ENCODE measurements around the gene LMF1.

Gene LMF1

DNA sequence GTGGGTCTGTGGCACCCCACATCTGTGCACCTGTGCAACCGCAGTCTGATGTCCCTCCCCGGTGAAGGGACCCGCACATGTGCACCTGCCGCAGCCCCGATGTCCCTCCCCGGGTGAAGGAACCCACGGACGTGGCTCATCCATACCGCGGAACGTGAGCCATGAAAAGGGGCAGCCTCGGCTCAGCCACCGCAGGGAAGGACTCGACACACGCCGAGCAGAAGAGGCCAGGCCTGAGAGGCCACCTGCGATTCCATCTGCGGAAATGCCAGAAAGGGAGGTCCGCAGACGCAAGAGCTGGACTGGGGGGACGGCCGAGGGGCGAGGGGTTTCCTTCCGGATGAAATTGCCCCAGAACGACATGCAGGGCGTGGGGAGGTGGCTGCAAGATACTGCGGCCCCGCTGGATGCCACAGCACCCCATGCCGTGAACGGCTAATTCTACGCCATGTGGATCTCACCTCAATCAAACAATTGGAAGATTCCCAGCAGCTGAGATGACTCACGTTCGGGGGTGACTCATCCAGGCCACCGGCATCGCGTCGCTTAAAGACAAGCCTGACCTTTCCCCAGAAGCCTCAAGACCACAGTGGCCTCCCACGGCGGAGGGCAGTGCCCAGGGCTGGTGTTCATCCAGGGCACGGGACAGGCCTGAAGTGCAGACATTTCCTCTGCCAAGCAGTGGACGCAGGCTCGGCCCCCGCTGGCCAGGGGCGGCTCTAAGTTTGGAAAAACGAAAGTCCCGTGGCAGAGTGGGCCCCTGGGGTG lies 31.8 kb upstream of the LMF1 start:
- peak; percentile 69 for DNase-seq

DNA sequence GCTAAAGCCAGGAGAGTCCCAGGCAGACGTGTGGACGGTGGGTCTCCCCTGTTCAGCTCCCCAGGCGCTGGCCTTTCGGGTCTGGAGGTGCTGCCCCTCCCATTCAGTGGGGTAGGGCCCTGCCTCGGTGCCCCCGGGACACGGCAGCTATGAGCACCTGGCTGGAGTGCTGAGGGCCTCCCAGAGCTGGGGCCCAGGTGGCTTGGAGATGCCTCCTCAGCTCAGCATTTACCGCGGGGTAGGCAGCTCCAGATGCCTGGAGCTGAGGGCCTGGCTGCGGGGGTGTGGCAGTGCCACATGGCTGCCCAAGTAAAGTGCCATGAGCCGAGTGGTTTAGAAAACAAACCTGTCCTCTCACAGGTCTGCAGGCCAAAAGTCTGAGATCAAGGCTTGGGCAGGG lies 30.3 kb upstream of the LMF1 start:
- no peak for DNase-seq

DNA sequence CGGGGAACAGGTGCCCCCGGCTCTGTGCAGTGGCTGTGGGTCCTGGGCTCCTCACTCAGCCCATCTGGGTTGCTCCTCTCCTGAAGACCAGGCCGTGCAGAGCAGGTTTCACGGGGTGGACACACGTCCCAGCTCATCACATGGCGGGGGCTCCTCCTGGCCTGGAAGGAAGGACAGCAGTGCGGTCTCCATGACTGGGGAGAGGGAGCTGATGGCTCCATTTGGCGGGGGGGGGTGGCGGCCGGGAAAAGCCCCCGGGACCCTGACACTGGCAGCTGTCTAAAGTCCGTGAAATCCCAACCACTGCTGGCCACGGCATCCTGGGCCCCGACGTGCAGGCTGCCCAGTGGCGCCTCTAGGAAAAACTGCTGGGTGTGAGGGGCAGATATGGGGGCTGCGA lies 29.8 kb upstream of the LMF1 start:
- DNase-seq = no peak

DNA sequence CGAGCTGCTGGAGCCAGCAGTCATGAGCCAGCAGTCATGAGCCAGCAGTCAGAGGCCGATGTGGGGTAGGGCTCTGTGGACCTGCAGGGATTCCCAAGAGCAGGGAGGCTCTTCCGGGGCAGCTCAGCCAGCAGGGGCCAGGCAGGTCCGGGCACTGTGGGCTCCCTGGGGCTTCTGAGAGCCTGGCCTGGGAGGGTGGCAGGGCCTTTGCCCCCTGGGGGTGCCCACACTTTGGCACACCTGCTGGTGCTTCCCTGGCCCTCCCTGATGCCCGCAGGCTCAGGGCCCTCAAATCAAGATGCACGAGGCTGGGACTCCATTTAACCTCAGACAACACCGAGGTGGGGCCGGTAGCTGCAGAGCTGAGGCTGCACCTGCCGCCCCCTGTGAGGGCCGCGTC lies 28.9 kb upstream of the LMF1 start:
- DNase-seq = no peak

DNA sequence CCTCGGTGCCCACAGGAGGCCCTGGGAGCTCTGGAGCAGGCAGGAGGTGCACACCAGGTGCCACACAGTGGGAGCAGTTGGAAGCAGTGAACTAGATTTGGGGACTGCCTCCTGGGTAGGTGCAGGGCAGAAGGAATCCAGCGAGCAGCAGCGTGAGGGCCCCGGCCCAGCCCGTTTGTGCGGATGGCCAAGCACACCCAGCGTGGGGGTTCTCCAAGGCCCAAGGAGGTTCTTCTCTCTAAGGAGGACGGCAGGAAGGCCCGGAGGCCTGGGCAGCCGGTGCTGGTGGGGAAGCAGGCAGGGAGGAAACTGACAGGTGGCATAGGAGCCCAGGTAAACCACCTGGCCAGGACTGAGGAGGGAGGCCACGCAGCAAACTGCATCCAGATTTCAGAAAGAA lies 27.8 kb upstream of the LMF1 start:
- no peak for DNase-seq

DNA sequence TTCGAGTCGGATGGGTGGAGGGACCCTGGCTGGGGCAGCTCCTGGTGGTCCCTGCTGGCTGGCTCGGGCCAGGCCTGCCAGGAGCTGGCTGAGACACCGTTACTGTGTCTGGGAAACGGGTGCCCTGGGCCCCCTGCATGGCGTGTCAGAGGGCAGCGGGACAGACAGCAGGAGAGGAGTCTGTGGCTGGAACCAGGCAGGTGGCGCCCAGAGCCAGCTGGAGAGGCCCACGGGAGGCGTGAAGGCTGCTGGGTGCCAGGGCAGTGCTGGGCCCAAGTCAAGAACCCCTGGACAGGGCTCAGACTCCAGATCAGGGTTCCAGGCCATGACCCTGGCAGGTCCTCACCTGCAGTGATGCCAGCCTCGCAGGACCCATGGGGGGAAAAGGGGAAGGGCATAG lies 27.4 kb upstream of the LMF1 start:
- no peak for DNase-seq

DNA sequence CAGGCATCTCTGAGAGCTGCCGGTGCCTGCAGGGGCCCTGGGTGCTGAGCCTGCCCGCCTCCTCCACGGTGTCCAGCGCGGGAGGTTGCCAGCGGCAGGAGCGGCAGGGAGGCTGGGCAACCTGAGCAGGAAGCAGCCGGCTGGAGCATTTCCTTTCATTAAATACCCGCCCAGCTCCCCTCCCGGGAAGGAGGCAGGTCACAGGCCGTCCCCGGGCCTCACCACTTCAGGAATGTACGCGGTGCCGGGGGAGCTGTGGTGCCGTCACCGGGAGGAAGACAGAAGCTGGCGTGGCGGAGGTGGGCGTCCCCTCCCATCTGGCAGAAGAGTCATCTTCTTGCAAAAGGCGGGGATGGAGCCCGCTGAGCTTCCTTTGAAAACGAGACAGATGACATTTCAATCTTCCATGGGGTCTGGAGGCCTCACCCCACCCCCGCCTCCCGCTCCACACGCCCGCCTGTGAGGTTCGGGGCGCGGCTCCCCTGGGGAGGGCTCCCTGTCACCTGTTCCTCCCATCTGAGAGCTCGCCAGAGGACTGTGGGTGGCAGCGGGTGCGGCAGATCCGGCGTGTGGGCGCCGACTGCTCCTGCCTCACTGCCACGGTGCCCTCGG lies 26.8 kb upstream of the LMF1 start:
- peak; percentile 28 for DNase-seq

DNA sequence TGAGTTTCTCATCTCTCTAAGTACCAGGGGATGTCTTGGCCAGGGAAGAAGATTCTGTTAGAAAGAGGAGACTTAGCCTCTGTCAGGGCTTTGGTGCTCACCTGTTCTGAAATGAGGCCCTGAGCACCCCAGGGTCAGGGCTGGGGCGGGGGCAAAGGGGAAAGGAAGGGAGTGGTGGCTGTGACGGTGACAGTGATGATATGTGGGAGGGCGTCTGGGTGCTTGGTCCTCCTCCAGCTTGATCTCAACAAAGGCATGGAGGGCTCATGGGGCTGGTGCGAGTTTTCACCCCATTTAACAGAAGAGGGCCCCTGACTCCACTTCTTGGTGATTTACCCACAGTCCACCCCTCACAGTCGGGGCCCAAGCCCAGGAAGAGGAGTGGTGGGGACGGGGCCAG lies 25.9 kb upstream of the LMF1 start:
- no peak for DNase-seq

DNA sequence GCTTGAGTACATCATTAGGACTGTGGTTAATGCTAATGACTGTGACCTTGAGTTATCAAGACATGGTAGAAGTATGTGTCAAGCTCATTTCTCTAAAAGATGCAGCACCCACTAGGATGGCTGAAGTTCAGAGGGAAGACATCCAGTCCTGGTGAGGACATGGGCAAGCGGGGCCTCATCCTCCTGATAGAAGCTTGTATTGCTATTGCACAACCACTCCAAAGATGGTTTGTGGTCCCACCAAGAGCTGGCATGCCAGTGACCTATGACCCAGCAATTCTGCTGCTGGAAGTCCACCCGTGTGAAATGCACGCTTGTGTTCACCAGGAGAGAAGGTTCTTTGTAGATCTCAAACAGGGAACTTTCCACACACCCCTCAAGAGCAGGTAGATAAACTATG lies 25.0 kb upstream of the LMF1 start:
- no peak for DNase-seq

DNA sequence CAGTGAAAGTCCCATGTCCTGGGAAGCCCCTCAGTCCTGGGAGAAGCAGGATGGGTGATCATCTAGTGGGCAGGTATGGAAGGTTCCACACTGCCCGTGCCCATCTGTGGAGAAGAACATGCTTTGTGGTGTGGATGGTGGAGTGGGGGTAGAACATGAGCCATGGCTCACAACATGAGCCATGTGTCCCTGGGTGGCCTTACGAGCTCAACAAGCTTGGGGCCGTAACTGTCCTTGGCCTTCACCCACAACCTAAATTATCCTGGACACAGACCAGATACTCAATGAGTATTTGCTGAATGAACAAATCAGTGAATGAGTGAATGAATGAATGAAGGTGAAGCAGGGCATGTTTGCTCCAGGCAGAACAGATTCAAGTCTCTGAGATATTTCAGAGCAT lies 24.3 kb upstream of the LMF1 start:
- no peak for DNase-seq

DNA sequence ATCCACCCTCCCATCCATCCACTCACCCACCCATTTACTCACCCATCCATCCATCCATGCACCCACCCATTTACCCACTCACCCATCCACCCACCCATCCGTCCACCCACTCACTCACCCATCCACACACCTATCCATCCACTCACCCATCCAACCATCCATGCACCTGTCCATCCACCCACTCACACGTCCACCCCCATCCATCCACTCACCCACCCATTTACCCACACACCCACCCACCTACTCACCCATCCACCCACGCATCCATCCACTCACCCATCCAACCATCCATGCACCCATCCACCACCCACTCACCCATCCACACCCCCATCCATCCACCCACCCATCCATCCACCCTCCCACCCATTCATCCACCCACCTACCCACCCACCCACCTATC lies 22.9 kb upstream of the LMF1 start:
- no peak for DNase-seq

DNA sequence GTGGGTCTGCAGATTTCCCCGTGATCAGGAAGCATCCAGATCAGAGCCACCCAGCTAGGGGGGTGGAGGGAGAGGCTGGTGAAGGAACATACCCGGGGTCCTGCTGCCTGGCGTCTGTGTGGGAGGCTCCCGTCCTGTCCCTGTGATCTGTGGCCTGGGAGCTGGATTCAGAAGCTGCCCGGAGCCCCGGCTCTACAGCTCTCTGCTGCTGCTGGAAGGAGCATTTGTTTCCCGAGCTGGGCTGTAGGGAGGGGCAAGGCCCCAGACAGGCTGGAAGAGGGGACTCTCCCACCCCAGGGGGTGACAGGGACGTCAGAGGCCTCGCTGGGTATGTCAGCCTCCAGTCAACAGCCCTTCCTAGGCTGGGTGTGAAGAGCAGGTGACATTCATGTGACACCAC lies 21.0 kb upstream of the LMF1 start:
- no peak for DNase-seq

DNA sequence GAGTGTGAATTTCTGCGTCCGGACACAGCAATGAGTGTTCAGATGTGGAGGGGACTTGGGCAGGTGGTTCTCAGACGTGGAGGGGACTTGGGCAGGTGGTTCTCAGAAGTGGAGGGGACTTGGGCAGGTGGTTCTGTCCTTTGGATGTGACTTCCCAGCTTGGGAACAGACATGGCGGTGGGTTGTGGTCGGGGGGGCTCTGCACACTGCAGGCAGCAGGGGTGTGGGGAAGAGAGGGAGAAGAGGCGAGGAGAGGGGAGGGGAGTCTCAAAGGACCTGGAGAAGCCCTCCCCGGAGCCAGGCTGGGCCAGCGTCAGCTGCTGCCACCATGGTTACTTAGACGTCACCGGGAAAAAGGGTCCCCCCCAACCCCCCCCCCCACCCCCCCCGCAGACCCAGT lies 20.6 kb upstream of the LMF1 start:
- no peak for DNase-seq

DNA sequence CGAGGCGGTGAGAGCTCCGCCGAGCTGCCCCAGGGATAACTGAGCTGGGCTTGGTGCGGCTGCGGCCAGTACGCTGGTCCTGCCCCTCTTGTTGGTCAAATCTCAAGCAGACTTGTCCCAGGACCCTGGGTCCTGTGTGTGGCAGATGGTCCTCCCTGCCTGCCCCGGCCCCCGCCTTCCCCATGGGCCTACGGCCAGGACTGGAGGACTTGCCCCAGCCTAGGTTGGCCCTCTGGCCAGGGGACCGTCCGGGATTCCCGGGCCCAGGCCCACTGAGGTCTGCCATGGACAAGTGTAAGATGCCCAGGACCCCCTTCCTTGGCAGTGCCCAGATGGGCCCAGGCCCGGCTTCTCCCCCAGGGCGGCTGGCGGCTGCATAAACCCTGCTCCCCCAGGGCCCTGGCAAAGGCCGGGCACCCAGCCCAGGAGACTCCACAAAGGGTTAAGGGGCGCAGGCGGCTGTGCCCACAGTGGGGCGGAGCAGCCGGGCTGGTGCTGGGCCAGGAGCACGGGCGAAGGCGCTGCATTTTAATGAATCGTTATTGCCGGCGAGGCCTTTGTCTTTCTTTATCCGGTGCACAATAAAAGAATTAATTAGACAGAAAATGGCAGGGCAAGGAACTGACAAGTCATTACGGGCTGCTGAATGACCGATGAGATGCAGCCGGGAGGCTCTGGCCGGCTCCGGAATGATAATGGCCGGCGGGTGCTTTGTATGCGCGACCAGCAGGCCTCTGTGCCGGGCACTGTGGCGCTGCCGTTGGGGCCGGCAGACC lies 19.9 kb upstream of the LMF1 start:
- DNase-seq = no peak

DNA sequence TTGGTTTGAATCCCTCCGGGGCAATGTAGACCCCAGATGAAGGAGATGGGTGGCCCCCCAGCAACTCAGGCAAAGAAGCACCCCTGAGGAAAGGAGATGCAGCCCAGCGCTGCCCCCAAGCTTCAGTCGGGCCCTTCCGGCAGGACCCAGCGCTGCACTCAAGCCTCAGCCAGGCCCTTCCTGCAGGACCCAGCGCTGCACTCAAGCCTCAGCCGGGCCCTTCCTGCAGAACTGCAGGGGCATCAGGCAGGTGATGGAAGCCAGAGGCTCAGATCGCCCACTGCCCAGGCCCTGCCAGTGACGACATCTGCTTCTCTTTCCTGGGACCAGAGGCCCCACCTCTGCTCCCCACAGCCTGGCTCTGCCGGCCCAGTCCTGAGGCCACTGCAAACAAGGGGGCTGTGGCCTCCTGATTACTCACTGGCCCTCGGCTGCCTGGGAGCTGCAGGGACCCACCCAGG lies 18.6 kb upstream of the LMF1 start:
- no peak for DNase-seq

DNA sequence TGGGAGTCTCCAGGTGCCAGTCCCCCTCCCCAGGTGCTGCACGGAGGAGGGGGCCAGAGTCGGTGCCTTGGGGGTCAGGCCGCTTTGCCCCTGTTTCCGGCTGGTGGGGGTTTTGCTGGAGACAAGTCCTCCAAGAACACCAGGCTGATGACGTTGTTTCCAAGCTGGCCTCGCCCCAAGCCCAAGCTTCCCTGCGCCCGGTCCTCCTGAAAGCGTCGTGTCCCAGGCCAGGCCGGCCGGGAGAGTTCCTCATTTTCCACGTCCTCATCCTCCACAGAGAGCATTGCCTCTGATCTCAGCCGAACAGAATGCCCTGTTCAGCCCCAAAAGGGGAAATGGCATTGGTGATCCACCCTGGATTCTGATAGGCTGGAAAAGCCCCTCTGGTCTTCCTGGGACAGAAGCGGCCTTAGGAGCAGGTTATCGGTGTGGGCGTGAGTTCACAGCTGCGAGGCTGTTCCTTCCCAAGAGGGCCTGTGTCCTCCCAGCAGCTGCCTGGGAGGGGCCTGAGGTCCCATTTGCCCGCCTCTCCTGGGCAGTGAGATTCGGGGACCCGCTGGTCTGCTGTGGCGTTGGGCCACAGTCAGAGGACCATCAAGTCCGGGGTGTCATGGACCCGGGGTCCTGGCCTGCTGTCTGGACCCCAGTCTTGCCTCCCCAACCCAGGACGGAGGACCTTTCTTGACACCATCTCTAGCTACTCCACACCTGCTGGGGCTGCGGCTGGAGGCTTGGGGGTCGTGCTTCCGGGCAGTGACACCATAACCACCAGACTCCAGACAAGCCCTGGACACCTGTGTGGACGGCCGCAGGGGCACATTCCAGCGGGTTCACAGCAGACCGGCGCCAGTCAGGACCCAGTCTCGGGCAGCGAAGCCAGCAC lies 17.9 kb upstream of the LMF1 start:
- no peak for DNase-seq

DNA sequence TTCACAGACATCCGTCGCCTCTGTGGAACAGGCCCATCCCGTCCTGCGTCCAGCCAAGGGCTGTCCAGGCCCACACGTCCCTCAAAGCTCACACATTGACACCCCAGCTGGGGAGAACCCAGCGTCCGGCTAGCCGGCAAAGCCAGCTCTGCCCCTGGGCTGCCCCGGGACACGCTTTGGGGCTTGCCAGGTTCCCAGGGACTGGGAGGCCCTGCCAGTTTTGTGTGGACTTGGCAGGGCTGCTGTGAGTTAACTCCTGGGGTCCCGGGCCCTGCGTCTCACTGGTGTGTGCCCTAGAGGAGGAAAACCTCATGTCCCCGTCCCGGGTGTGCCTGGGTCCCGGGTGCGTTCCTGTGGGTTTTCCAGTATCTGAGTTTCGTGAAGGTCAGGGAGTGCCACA lies 17.1 kb upstream of the LMF1 start:
- no peak for DNase-seq

DNA sequence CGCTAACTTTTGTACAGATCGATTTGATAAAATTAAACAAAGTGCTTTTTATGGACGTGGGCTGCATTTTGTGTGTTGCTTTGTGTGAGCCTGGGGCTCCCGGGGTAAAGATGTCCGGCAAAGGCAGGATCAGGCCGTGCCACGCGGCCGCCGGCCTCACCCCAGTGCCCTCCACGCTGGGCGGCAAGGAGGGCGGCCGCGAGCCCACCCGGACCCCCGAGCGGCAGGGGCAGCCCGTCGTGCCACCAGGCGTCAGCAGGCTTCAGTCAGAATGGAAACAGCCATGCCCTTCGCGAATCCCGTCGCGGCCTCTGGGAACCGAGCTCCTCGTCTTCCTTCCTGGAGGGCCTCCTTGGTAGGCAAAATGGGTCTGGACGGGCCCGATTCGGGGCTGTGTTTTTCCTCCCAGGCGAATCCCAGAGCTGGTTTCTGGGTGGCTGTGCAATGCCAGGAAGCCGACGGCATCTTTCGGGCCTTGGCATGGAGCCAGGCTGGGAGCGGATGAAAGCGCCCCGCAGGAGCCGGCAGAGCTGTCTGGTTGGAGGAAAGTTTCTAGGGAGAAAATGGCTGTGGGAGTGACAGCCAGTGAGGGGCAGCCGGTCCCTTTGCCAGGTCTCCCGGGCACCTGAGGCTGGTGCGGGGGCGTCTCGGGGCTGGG lies 16.3 kb upstream of the LMF1 start:
- DNase-seq = no peak

DNA sequence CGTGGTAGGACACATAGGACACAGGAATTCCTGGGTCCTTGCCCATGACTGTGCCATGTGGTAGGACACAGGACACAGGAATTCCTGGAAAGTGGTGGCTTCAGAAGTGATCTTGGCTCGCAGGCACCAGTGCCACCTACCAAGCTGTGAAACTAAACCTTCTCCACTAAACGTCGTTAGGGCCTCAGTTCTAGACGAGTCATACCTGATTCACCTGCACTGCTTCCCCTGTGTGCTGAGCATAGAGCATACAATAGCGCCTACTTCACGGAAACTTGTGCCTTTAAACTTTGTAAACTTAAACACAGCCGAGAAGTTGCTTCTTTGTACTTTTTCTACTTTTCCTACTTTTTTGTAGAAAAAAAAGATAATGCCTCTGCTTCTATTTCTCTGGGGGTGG lies 15.6 kb upstream of the LMF1 start:
- DNase-seq = no peak

DNA sequence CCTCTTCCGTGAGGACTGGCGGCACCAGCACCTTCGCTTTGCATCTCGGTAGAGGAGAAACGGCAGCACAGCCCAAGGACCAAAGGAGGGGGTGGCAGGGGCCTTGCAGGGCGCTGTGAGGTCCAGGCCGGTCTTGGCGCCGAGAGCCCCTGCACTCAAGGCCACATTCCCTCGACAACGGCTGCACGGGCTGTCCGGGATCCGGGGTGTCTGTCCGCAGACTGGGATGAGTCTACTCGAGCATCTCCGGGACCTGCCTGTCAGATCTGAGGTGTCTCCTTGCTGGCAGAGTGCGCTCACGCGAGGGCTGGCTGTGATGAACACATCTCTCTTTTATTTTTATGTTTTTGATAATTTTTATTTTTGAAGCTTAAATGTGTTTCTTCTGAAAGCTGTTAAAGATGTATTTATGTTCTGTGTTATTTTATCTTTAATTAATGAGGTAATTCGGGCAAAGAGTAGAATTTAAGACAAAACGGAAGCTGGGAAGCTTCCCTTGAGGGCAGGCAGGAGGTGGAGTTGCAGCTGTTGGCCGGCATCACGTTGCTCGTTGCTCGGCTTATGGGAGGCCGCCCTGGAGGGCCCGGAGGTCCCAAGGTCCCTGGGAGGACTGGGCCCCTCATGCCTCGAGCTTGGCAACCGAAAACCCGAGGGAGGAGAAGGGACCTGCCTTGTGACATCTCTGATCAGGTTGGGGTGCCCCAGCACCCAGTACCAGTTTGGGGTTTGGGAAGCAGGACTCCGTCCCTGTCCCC lies 15.0 kb upstream of the LMF1 start:
- no peak for DNase-seq

DNA sequence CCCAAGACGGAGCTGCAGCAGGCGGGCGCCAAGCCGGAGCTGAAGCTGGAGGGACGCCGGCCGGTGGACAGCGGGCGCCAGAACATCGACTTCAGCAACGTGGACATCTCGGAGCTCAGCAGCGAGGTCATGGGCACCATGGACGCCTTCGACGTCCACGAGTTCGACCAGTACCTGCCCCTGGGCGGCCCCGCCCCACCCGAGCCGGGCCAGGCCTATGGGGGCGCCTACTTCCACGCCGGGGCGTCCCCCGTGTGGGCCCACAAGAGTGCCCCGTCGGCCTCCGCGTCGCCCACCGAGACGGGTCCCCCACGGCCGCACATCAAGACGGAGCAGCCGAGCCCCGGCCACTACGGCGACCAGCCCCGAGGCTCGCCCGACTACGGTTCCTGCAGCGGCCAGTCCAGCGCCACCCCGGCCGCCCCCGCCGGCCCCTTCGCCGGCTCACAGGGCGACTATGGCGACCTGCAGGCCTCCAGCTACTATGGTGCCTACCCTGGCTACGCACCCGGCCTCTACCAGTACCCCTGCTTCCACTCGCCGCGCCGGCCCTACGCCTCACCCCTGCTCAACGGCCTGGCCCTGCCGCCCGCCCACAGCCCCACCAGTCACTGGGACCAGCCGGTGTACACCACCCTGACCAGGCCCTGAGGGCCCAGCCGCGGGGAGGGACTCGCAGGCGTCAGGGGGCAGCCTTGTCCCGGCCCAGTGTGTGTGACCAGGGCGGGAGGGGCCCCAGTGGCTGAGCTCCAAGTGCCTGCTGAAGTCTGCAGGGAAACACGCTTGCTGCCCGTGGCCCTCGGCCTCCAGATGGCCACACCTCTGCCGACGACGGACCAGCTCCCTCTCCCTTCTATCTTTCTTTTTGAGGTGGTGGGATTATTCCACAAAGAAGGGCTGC lies 14.2 kb upstream of the LMF1 start:
- no peak for DNase-seq

All from activated CD4-positive, alpha-beta T cell treated with anti-CD3 and anti-CD28 coated beads, Interleukin-2, Interleukin-6, amounts not matched to agents 100 ng/mL and 50 ng/mL, durations not matched to agents 16 hours and 8 hours (primary cell).